ENCODE measurements around the gene OR10A3. TPM values are rescaled to one million over a fixed set of nuclear protein-coding genes. Genes with fewer than 3 reads are reported as not detected.

Gene OR10A3
- total RNA-seq, 1 experiment from 2014 or later, result not detected

- Histone ChIP-seq H3K36me3 (replicated peaks; ENCODE audit: control insufficient read depth, insufficient read depth, low read length) (no peaks in the 10 kb centered on the region), H3K27me3 (ENCODE audit: control insufficient read depth, insufficient read depth, low read length) (no peaks in the 10 kb centered on the region), H3K4me3 (ENCODE audit: insufficient read depth, low read depth, low read length) (no peak overlapping the region)
- DNase-seq, result no peak
Measured at GRCh38 chr11:7909585-7910285, 31.8 kb downstream of the OR10A3 start.

GRCh38 chr11:7907121-7907520 lies 34.4 kb downstream of the OR10A3 start:
- Histone ChIP-seq H3K27me3 (ENCODE audit: control insufficient read depth, insufficient read depth, low read length) (no peaks in the 10 kb centered on the region), H3K36me3 (replicated peaks; ENCODE audit: control insufficient read depth, insufficient read depth, low read length) (no peaks in the 10 kb centered on the region)
- DNase-seq, result no peak

GRCh38 chr11:7906481-7906880 lies 35.0 kb downstream of the OR10A3 start:
- Histone ChIP-seq H3K36me3 (replicated peaks; ENCODE audit: control insufficient read depth, insufficient read depth, low read length) (no peaks in the 10 kb centered on the region), H3K4me3 (ENCODE audit: insufficient read depth, low read depth, low read length) (no peak overlapping the region), H3K27me3 (ENCODE audit: control insufficient read depth, insufficient read depth, low read length) (no peaks in the 10 kb centered on the region)
- DNase-seq, result no peak

More at GRCh38 chr11:7907121-7907520, 34.4 kb downstream of the OR10A3 start:
- no peak overlapping the region for H3K4me3 ChIP-seq (ENCODE audit: insufficient read depth, low read depth, low read length)

DNA sequence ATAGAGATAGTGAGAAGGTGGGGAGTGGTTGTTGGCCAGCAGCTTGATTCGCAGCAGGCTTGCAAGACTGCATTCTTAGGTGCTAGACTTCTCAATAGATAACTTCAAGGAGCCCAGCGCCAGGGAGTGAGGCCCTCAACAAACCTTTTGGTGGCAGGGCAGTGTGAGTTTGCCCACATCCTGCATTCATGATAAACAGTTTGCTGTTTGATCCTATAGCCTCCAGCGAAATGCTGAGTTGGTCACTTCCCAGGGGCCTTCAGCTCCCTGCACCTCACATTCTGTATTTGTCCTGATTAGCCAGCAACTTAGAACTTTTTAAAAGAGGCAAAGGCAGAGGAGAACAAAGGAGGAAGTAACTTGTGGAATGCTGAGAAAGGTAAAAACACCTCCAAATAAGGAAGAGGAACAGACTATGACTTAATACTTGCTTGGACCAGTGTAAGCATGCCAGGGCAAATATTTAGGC lies 35.5 kb downstream of the OR10A3 start:
- Histone ChIP-seq H3K36me3 (replicated peaks; ENCODE audit: control insufficient read depth, insufficient read depth, low read length) (no peaks in the 10 kb centered on the region; the same call in 1 of the 2 replicates), H3K4me3 (ENCODE audit: insufficient read depth, low read depth, low read length) (peak overlapping the region; percentile 32; the same call in 1 of the 2 replicates)
- DNase-seq, result no peak

DNA sequence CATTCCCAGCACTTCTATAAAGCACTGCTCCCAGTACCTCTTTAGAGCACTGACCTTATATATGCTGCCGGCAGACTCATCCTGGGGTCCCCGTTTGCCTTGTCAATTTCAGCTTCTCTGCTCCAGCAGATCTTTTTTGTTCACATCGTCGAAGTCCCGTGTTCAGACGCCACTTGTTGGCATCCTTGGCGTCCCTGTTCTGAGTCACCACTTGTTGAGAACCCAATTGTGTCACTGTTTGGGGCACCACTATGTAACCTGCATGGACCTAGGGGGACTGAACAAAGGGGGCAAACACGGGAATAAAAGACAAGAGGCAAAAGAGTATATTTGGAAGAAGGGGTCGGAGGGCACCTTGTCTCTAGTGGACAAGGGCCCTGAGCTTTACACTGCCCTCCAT lies 36.0 kb downstream of the OR10A3 start:
- no peak for DNase-seq
- Histone ChIP-seq H3K27me3 (ENCODE audit: control insufficient read depth, insufficient read depth, low read length) (no peaks in the 10 kb centered on the region), H3K4me3 (ENCODE audit: insufficient read depth, low read depth, low read length) (peak overlapping the region; percentile 32), H3K36me3 (replicated peaks; ENCODE audit: control insufficient read depth, insufficient read depth, low read length) (peaks cover 2% of the 10 kb centered on the region; the same call in 1 of the 2 replicates)

More for the DNA sequence above, 35.5 kb downstream of the OR10A3 start:
- H3K27me3 ChIP-seq (ENCODE audit: control insufficient read depth, insufficient read depth, low read length), result no peaks in the 10 kb centered on the region

DNA sequence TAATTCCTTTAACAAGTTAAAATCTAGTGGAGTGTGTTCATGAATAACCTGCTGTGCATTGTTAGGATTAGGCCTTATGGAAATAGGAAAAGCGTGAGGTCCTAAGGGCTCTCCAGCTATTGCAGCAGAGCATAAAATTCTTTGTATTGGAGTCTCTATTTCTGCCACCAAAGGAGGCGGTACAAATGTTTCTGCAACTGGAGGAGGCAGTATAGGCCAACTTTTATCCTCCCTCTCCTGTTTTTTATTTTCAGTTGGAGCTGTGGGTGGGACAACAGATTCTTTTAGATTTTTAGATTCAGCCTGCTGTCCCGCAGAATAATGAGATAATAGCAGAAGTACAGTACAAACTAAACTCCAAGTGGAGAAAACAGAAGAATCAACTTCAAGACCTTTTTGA lies 36.6 kb downstream of the OR10A3 start:
- no peak for DNase-seq
- peaks cover 2% of the 10 kb centered on the region; the same call in 1 of the 2 replicates for H3K36me3 ChIP-seq (replicated peaks; ENCODE audit: control insufficient read depth, insufficient read depth, low read length)
- no peaks in the 10 kb centered on the region for H3K27me3 ChIP-seq (ENCODE audit: control insufficient read depth, insufficient read depth, low read length)
- peak overlapping the region; percentile 32 for H3K4me3 ChIP-seq (ENCODE audit: insufficient read depth, low read depth, low read length)

GRCh38 chr11:7903940-7904339 lies 37.6 kb downstream of the OR10A3 start:
- H3K4me3 ChIP-seq (ENCODE audit: insufficient read depth, low read depth, low read length), result peak overlapping the region; percentile 2; the same call in 1 of the 2 replicates
- H3K27me3 ChIP-seq (ENCODE audit: control insufficient read depth, insufficient read depth, low read length), result no peaks in the 10 kb centered on the region
- H3K36me3 ChIP-seq (replicated peaks; ENCODE audit: control insufficient read depth, insufficient read depth, low read length), result peaks cover 3% of the 10 kb centered on the region; the same call in 1 of the 2 replicates
- DNase-seq, result no peak

DNA sequence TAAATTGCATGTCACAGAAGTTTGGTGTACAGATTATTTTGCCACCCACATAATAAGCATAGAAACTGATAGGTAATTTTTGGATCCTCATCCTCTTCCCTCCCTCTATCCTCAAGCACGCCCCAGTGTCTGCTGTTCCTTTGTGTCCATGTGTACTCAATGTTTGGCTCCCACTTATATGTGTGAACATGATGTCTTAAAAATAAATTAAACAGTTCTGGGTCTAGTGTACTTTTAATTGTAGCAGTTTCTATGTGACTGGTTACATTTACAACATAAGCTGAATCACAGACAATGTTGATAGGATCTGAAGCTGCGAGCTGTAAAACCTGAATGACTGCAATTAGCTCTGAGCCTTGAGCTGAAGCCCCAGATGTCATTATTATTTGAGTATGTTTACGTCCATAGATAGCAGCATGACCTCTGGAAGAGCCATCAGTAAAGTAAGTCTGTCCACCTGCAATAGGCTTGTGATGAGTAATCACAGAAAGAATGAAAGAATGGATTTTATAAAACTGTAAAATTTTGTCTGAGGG lies 40.1 kb downstream of the OR10A3 start:
- Histone ChIP-seq H3K27me3 (ENCODE audit: control insufficient read depth, insufficient read depth, low read length) (no peaks in the 10 kb centered on the region), H3K36me3 (replicated peaks; ENCODE audit: control insufficient read depth, insufficient read depth, low read length) (peaks cover 3% of the 10 kb centered on the region; the same call in 1 of the 2 replicates), H3K4me3 (ENCODE audit: insufficient read depth, low read depth, low read length) (no peak overlapping the region)
- DNase-seq, result no peak

GRCh38 chr11:7900686-7901085 lies 40.8 kb downstream of the OR10A3 start:
- peaks cover 3% of the 10 kb centered on the region; the same call in 1 of the 2 replicates for H3K36me3 ChIP-seq (replicated peaks; ENCODE audit: control insufficient read depth, insufficient read depth, low read length)
- no peak for DNase-seq
- no peaks in the 10 kb centered on the region for H3K27me3 ChIP-seq (ENCODE audit: control insufficient read depth, insufficient read depth, low read length)
- H3K4me3 ChIP-seq (ENCODE audit: insufficient read depth, low read depth, low read length), result no peak overlapping the region

- no peak for DNase-seq
- Histone ChIP-seq H3K36me3 (replicated peaks; ENCODE audit: control insufficient read depth, insufficient read depth, low read length) (peaks cover 3% of the 10 kb centered on the region; the same call in 1 of the 2 replicates), H3K27me3 (ENCODE audit: control insufficient read depth, insufficient read depth, low read length) (no peaks in the 10 kb centered on the region), H3K4me3 (ENCODE audit: insufficient read depth, low read depth, low read length) (no peak overlapping the region)
Measured at GRCh38 chr11:7899418-7899817, 42.1 kb downstream of the OR10A3 start.

DNA sequence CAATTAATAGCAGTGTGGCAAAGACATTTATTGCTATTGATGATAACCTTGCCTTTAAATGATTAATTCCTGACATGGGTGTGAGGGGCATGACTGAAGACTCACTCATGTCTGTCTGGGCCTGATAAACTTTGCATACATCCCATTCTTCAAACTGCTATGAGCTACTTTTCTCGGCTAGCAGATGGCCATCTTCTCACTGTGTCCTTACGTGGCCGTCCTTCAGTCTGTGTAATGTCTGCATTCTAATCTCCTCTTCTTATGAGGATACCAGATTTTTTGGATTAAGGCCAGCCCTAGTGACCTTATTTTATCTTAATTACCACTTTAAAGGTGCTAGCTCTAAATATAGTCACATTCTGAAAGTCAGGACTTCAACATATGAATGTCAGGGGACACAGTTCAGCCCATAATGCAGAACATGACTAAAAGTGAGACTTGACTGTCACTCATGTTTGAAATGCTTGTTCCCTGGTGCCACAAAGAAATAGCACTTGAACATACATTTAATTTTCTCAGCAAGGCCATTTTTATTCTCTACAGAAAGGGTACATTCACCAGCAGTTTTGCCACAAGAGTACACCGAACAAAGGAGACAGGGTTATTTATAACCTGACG lies 42.7 kb downstream of the OR10A3 start:
- DNase-seq, result no peak
- Histone ChIP-seq H3K36me3 (replicated peaks; ENCODE audit: control insufficient read depth, insufficient read depth, low read length) (peaks cover 3% of the 10 kb centered on the region; the same call in 1 of the 2 replicates), H3K4me3 (ENCODE audit: insufficient read depth, low read depth, low read length) (no peak overlapping the region), H3K27me3 (ENCODE audit: control insufficient read depth, insufficient read depth, low read length) (no peaks in the 10 kb centered on the region)

- DNase-seq, result no peak
- Histone ChIP-seq H3K36me3 (replicated peaks; ENCODE audit: control insufficient read depth, insufficient read depth, low read length) (peaks cover 3% of the 10 kb centered on the region; the same call in 1 of the 2 replicates), H3K4me3 (ENCODE audit: insufficient read depth, low read depth, low read length) (no peak overlapping the region), H3K27me3 (ENCODE audit: control insufficient read depth, insufficient read depth, low read length) (no peaks in the 10 kb centered on the region)
Measured at GRCh38 chr11:7896009-7896785, 45.3 kb downstream of the OR10A3 start.

GRCh38 chr11:7894251-7894650 lies 47.3 kb downstream of the OR10A3 start:
- Histone ChIP-seq H3K27me3 (ENCODE audit: control insufficient read depth, insufficient read depth, low read length) (no peaks in the 10 kb centered on the region), H3K4me3 (ENCODE audit: insufficient read depth, low read depth, low read length) (no peak overlapping the region), H3K36me3 (replicated peaks; ENCODE audit: control insufficient read depth, insufficient read depth, low read length) (no peaks in the 10 kb centered on the region)
- no peak for DNase-seq

DNA sequence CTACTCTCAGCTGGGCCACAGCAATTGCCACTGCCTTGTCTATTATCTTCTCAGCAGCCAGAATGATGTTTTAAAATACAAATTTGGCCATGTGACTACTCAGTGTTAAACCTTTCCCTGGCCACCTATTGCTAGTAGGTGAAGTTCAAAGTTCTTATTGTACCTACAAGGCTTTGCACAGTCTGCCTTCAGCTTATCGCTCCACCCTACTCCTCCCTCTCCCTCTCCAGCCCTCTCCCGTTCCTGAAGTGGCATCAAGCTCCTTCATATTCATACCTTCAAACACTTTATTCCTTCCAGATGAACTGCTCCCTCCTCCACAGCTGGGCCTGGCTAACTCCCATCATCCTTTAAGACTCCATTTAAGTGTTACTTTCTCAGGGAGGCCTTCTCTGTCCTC lies 47.7 kb downstream of the OR10A3 start:
- Histone ChIP-seq H3K36me3 (replicated peaks; ENCODE audit: control insufficient read depth, insufficient read depth, low read length) (no peaks in the 10 kb centered on the region), H3K4me3 (ENCODE audit: insufficient read depth, low read depth, low read length) (no peak overlapping the region), H3K27me3 (ENCODE audit: control insufficient read depth, insufficient read depth, low read length) (no peaks in the 10 kb centered on the region)
- no peak for DNase-seq

Measured in H7 (cell line).